NCI-H1436 treated with DMSO at 0.1 percent for 48 hours (cell line): ENCODE measurements around the gene TMEM61.
"Not testable (repeated sequence)": the region's sequence is repeated elsewhere in the genome, so short reads cannot be mapped to it uniquely, and the experiment has no call there.

Experiments
- DNase-seq: peaks from one replicate; lab custom pipeline; 2025; lab: John Stamatoyannopoulos, UW

Gene TMEM61

GRCh38 chr1:54962612-54963395 is 17.6 kb upstream of the TMEM61 start:
- DNase-seq = no peak

- DNase-seq = not testable (repeated sequence)
These were observed 16.6 kb upstream of the TMEM61 start for GRCh38 chr1:54963829-54964228.

GRCh38 chr1:54965624-54966340 is 14.6 kb upstream of the TMEM61 start:
- DNase-seq = no peak

- no peak for DNase-seq
These were observed 13.1 kb upstream of the TMEM61 start for GRCh38 chr1:54967372-54967771.

- no peak for DNase-seq
These were observed 11.9 kb upstream of the TMEM61 start for GRCh38 chr1:54968551-54968950.

- no peak for DNase-seq
These were observed 10.5 kb upstream of the TMEM61 start for GRCh38 chr1:54969879-54970278.

- DNase-seq = no peak
These were observed 9.5 kb upstream of the TMEM61 start for GRCh38 chr1:54970901-54971300.

- no peak for DNase-seq
These were observed 9.1 kb upstream of the TMEM61 start for GRCh38 chr1:54971317-54971791.

GRCh38 chr1:54972436-54972835 is 8.0 kb upstream of the TMEM61 start:
- no peak for DNase-seq

GRCh38 chr1:54973205-54973921 is 7.1 kb upstream of the TMEM61 start:
- DNase-seq = no peak

GRCh38 chr1:54975356-54976108 is 4.9 kb upstream of the TMEM61 start:
- no peak for DNase-seq

- DNase-seq = no peak
These were observed 3.7 kb upstream of the TMEM61 start for GRCh38 chr1:54976747-54977146.

- no peak for DNase-seq
These were observed 2.7 kb upstream of the TMEM61 start for GRCh38 chr1:54977533-54978297.

GRCh38 chr1:54978528-54979326 is 1.7 kb upstream of the TMEM61 start:
- no peak for DNase-seq

- no peak for DNase-seq
These were observed 1.0 kb upstream of the TMEM61 start for GRCh38 chr1:54979327-54979891.

- no peak for DNase-seq
These were observed 341 bp upstream of the TMEM61 start for GRCh38 chr1:54980046-54980527.

- DNase-seq = no peak
These were observed 1.0 kb downstream of the TMEM61 start for GRCh38 chr1:54981466-54981865.

GRCh38 chr1:54982739-54983138 is 2.3 kb downstream of the TMEM61 start:
- DNase-seq = peak; percentile 3

GRCh38 chr1:54984131-54984842 is 3.9 kb downstream of the TMEM61 start:
- DNase-seq = no peak
